H1 (cell line): ENCODE measurements around the gene BABAM2.

Source experiments
- ATF2 ChIP-seq: IDR thresholded peaks from 2 replicates; pipeline ENCODE4 v1.6.1; 2012; ENCODE audit warnings: low read length, inconsistent platforms
- CEBPB ChIP-seq: IDR thresholded peaks from 2 replicates; pipeline ENCODE4 v1.6.1; 2012; ENCODE audit warnings: low read depth, low read length
- CHD2 ChIP-seq: IDR thresholded peaks from 2 replicates; pipeline ENCODE4 v1.6.1; 2012; ENCODE audit warnings: low read length, improper control_type of control experiment
- CREB1 ChIP-seq: IDR thresholded peaks from 2 replicates; pipeline ENCODE4 v1.6.1; 2012; ENCODE audit warnings: inconsistent platforms
- CTCF ChIP-seq, 3 experiments: IDR thresholded peaks; 1 replicate in 2 of 3; 2 replicates in 1 of 3; pipeline versions ENCODE4 v1.5.1 to v1.6.1; 2011; ENCODE audit warnings: low read length in 3 of 3, mild to moderate bottlenecking in 3 of 3, inconsistent platforms in 2 of 3, low read depth in 1 of 3, moderate library complexity in 1 of 3; ENCODE audit not compliant: insufficient read depth in 1 of 3; ENCODE audit errors: control extremely low read depth in 1 of 3
- POLR2A ChIP-seq, 2 experiments: IDR thresholded peaks; 1 replicate in 1 of 2; 2 replicates in 1 of 2; pipeline ENCODE4 v1.6.1; 2011; ENCODE audit warnings: low read depth in 2 of 2, low read length in 2 of 2, mild to moderate bottlenecking in 2 of 2; ENCODE audit errors: control extremely low read depth in 1 of 2
- POLR2AphosphoS5 ChIP-seq: IDR thresholded peaks from 2 replicates; pipeline ENCODE4 v1.6.1; 2011; ENCODE audit warnings: low read depth, low read length
- SIN3A ChIP-seq, 2 experiments: IDR thresholded peaks in 1 of 2; conservative IDR thresholded peaks in 1 of 2; 2 replicates each; pipeline ENCODE4 v1.6.1; 2011 to 2012; ENCODE audit warnings: low read length in 2 of 2, improper control_type of control experiment in 1 of 2, low read depth in 1 of 2, mild to moderate bottlenecking in 1 of 2
- SUZ12 ChIP-seq: fragments of 200-600 bp; sonication (generic); IDR thresholded peaks from 2 replicates; pipeline ENCODE4 v1.6.1; 2012; ENCODE audit warnings: mild to moderate bottlenecking, inconsistent platforms, low read length, moderate library complexity, mixed read lengths
- TAF1 ChIP-seq: IDR thresholded peaks from 2 replicates; pipeline ENCODE4 v1.6.1; 2011; ENCODE audit warnings: mild to moderate bottlenecking, low read depth, low read length
- USF2 ChIP-seq: IDR thresholded peaks from 2 replicates; pipeline ENCODE4 v1.6.1; 2011; ENCODE audit warnings: low read length, improper control_type of control experiment
- ZNF274 ChIP-seq: IDR thresholded peaks from 2 replicates; pipeline ENCODE4 v1.7.0; 2012; ENCODE audit warnings: low read length, borderline replicate concordance; ENCODE audit errors: extremely low read depth

GRCh38 chr2:27860111-27860510, 30.4 kb upstream of the BABAM2 start:
- TF ChIP-seq CTCF (IDR thresholded peaks at IDR 0.05; ENCODE audit: control extremely low read depth in 1 of 3, insufficient read depth in 1 of 3, low read depth in 1 of 3, low read length in 3 of 3) (no peak), ATF2 (no peak), POLR2AphosphoS5 (no peak), POLR2A (IDR thresholded peaks at IDR 0.05; ENCODE audit: control extremely low read depth in 1 of 2, low read depth in 2 of 2, low read length in 2 of 2) (no peak), ZNF274 (no peak), CEBPB (no peak), CREB1 (no peak), SIN3A (conservative IDR thresholded peaks at IDR 0.05 in 1 of 2, IDR thresholded peaks at IDR 0.05 in 1 of 2; ENCODE audit: low read depth in 1 of 2, low read length in 2 of 2) (no peak), USF2 (no peak), TAF1 (no peak), CHD2 (no peak), SUZ12 (no peak)
